Glutamatergic neuron (in vitro differentiated cells): Measurements from ENCODE around the gene ZFAND3. TPM values are rescaled to one million over a fixed set of nuclear protein-coding genes. Genes with fewer than 3 reads are reported as not detected.

Experiments used
- DNase-seq: peaks from one replicate; pipeline ENCODE4 v3.0.0; 2022
- H3K27ac Mint-ChIP-seq: one replicate; pipeline ENCODE4 v1.8.0; 2020; ENCODE audit warnings: mild to moderate bottlenecking, mixed read lengths, inconsistent platforms; ENCODE audit not compliant: unreplicated experiment
- H3K27me3 Mint-ChIP-seq: one replicate; pipeline ENCODE4 v1.8.0; 2020; ENCODE audit warnings: mild to moderate bottlenecking, moderate library complexity, mixed read lengths, inconsistent platforms; ENCODE audit not compliant: unreplicated experiment
- H3K36me3 Mint-ChIP-seq: one replicate; pipeline ENCODE4 v1.8.0; 2020; ENCODE audit warnings: mild to moderate bottlenecking, mixed read lengths, inconsistent platforms; ENCODE audit not compliant: unreplicated experiment
- H3K4me1 Mint-ChIP-seq: one replicate; pipeline ENCODE4 v1.8.0; 2020; ENCODE audit warnings: mild to moderate bottlenecking, low read depth, mixed read lengths, inconsistent platforms; ENCODE audit not compliant: unreplicated experiment
- H3K4me3 Mint-ChIP-seq: one replicate; pipeline ENCODE4 v1.8.0; 2020; ENCODE audit warnings: mild to moderate bottlenecking, mixed read lengths, inconsistent platforms; ENCODE audit not compliant: unreplicated experiment
- H3K9me3 Mint-ChIP-seq: one replicate; pipeline ENCODE4 v1.8.0; 2020; ENCODE audit warnings: mild to moderate bottlenecking, moderate library complexity, mixed read lengths, inconsistent platforms; ENCODE audit not compliant: unreplicated experiment
- total RNA-seq: library from RNA; stranded (reverse); fragmentation: NEBNext Ultra II Directional; extraction: Animal tissue kit (Norgen Biotek cat#: 25700); gene quantifications from one replicate; pipeline ENCODE4 v1.2.1, GENCODE V29; 2021; ENCODE audit not compliant: unreplicated experiment
- TF ChIP-seq, protein P1 (sequence below): fragments of 200-600 bp; sonication (generic); IDR thresholded peaks from one replicate; pipeline ENCODE4 v1.5.0; 2021; ENCODE audit not compliant: partially characterized antibody, unreplicated experiment

Gene ZFAND3
- total RNA-seq, 1 donor from 2014 or later: 115 TPM

DNA sequence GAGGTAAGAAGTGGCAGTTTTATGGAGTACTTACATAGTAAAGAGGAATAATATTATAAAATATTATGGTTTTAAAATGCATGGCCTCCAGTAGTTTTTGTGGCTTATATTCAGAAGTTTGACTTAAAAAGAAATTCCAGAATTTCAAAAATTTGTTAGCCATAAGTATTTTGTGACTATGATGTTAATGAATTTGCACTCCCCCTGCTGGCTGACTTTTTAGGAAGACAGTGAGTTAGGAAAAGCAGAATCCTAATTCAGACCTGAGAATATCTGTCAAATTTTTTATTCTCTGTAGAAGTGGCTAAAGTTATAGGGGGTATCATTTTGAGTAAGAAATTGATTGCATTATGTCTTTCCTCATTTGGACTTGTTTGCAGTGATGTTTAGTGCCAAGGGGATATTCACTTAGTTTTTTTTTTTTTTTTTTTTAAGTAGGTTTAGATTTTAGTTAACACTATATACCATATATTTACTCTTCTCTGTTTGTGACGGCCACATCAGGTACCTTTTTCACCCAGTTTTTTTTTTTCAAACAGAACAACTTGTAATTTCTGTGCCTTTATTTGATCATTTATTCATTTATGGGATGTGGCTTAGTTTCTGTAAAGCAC lies 40.8 kb downstream of the ZFAND3 start:
- Mint-ChIP-seq H3K4me1 (peaks cover 6% of the 10 kb centered on the region), H3K4me3 (no peak overlapping the region), H3K27me3 (no peaks in the 10 kb centered on the region), H3K27ac (no peak overlapping the region), H3K9me3 (no peaks in the 10 kb centered on the region), H3K36me3 (no peaks in the 10 kb centered on the region)
- TF ChIP-seq, protein P1, sequence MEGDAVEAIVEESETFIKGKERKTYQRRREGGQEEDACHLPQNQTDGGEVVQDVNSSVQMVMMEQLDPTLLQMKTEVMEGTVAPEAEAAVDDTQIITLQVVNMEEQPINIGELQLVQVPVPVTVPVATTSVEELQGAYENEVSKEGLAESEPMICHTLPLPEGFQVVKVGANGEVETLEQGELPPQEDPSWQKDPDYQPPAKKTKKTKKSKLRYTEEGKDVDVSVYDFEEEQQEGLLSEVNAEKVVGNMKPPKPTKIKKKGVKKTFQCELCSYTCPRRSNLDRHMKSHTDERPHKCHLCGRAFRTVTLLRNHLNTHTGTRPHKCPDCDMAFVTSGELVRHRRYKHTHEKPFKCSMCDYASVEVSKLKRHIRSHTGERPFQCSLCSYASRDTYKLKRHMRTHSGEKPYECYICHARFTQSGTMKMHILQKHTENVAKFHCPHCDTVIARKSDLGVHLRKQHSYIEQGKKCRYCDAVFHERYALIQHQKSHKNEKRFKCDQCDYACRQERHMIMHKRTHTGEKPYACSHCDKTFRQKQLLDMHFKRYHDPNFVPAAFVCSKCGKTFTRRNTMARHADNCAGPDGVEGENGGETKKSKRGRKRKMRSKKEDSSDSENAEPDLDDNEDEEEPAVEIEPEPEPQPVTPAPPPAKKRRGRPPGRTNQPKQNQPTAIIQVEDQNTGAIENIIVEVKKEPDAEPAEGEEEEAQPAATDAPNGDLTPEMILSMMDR: peak; percentile 82
- no peak for DNase-seq

- Mint-ChIP-seq H3K4me1 (peaks cover 6% of the 10 kb centered on the region), H3K9me3 (no peaks in the 10 kb centered on the region), H3K27ac (no peak overlapping the region), H3K4me3 (no peak overlapping the region), H3K27me3 (no peaks in the 10 kb centered on the region), H3K36me3 (no peaks in the 10 kb centered on the region)
- no peak for DNase-seq
- TF ChIP-seq, protein P1: no peak
Measured at GRCh38 chr6:37861452-37861851, 41.9 kb downstream of the ZFAND3 start.

GRCh38 chr6:37862430-37862829 lies 42.9 kb downstream of the ZFAND3 start:
- no peak for DNase-seq
- Mint-ChIP-seq H3K27ac (no peak overlapping the region), H3K27me3 (no peaks in the 10 kb centered on the region), H3K4me1 (peaks cover 6% of the 10 kb centered on the region), H3K36me3 (no peaks in the 10 kb centered on the region), H3K4me3 (no peak overlapping the region), H3K9me3 (no peaks in the 10 kb centered on the region)
- TF ChIP-seq, protein P1: no peak

DNA sequence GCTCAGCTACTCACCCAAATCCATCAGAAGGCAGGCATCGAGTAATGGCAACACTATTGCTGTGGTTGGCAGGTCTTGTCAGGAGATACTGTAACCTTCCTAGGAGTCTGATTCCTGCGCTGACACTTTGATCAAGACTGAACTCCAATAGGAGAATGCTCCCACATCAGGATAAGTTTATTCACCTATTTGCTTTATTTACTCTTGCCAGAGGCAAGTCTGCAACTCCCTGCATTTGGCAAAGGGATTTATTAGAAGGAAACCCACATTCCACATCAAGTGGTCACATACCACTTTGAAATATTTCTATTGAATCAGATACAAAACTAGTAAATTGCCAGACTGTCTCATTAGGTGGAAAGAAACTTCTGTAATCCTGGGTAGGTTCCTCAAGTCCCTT lies 43.5 kb downstream of the ZFAND3 start:
- TF ChIP-seq, protein P1: no peak
- peaks cover 6% of the 10 kb centered on the region for H3K4me1 Mint-ChIP-seq
- H3K9me3 Mint-ChIP-seq: no peaks in the 10 kb centered on the region
- H3K27me3 Mint-ChIP-seq: no peaks in the 10 kb centered on the region
- H3K36me3 Mint-ChIP-seq: no peaks in the 10 kb centered on the region
- no peak for DNase-seq
- H3K27ac Mint-ChIP-seq: no peak overlapping the region
- H3K4me3 Mint-ChIP-seq: no peak overlapping the region

DNA sequence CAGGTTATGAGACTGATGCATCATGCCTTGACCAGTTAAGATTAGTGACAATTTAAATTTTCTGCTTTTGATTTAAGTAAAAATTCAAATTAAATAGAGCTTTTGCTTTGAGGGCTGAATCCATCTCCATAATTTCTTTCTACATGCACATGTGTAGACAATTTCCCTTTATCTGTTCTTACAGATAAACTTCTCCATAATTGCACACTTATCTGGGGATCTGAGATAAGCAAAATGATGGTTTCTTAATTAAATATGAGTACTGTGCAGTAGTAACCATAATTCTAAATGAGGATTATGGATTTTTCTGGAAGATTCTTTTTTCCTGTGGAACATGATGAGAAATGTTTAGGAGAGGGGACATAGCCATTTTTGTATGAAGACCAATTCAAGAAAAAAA lies 44.7 kb downstream of the ZFAND3 start:
- Mint-ChIP-seq H3K27me3 (no peaks in the 10 kb centered on the region), H3K4me1 (peaks cover 4% of the 10 kb centered on the region), H3K4me3 (no peak overlapping the region), H3K9me3 (no peaks in the 10 kb centered on the region), H3K36me3 (no peaks in the 10 kb centered on the region), H3K27ac (no peak overlapping the region)
- DNase-seq: no peak
- TF ChIP-seq, protein P1: no peak
